Measurements from ENCODE around the gene ASGR2.
"Not testable (repeated sequence)": the region's sequence is repeated elsewhere in the genome, so short reads cannot be mapped to it uniquely, and the experiment has no call there.

The ASGR2 gene

DNA sequence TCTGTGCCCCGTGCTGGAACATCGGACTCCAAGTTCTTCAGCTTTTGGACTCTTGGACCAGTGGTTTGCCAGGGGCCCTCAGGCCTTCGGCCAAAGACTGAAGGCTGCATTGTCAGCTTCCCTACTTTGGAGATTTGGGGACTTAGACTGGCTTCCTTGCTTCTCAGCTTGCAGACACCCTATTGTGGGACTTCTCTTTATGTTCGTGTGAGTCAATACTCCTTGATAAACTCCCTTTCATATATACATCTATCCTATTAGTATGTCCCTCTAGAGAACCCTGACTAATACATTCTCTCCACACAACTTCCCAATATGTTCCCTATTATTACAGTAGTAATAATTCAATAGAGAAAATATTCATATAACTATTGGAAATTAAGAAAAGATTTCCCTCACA, 9.2 kb upstream of the ASGR2 start:
- no peak for DNase-seq

- no peak for DNase-seq
Observed at GRCh38 chr17:7122381-7122780, 7.8 kb upstream of the ASGR2 start.

- DNase-seq, result not testable (repeated sequence)
Observed at GRCh38 chr17:7120635-7121034, 6.0 kb upstream of the ASGR2 start.

DNA sequence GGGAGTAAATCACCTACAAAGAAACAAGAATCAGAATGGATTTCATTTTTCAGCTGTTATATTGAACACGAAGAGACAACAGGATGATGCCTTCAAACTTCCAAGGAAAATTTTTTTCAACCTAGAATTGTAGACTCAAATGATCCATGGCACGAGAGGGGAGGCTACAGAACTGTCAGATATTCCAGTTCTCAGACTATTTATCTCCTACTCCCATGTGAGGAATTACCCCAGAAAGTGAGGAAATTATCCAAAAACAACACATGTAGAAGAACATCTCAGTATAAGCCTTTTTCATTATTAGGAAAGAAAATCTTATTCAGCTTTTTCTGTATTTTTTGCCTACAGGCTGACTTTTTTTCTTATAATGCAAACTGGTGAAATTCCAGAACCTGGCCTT, 5.5 kb upstream of the ASGR2 start:
- no peak for DNase-seq

DNA sequence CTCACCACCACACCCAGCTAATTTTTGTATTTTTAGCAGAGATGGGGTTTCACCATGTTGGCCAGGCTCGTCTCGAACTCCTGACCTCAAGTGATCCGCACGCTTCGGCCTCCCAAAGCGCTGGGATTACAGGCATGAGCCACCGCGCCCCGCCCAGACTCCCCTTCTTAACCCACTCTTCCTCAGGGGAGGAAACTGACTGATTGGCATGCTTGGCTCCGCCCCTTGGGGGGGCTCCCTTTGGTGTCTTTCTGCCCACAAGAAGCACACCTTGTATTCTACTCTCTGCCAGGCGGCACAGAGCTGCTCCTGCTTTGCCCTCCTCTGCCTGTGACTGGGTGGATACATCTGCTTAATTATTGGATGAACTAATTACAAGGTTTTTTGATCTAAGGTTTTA, 4.7 kb upstream of the ASGR2 start:
- DNase-seq, result no peak

GRCh38 chr17:7114875-7115614, 423 bp upstream of the ASGR2 start:
- DNase-seq, result no peak

- no peak for DNase-seq
Observed at GRCh38 chr17:7113273-7114071, 1.1 kb downstream of the ASGR2 start.

- no peak for DNase-seq
Observed at GRCh38 chr17:7112510-7113108, 2.0 kb downstream of the ASGR2 start.

- DNase-seq, result no peak
Observed at GRCh38 chr17:7111784-7112509, 2.7 kb downstream of the ASGR2 start.

DNA sequence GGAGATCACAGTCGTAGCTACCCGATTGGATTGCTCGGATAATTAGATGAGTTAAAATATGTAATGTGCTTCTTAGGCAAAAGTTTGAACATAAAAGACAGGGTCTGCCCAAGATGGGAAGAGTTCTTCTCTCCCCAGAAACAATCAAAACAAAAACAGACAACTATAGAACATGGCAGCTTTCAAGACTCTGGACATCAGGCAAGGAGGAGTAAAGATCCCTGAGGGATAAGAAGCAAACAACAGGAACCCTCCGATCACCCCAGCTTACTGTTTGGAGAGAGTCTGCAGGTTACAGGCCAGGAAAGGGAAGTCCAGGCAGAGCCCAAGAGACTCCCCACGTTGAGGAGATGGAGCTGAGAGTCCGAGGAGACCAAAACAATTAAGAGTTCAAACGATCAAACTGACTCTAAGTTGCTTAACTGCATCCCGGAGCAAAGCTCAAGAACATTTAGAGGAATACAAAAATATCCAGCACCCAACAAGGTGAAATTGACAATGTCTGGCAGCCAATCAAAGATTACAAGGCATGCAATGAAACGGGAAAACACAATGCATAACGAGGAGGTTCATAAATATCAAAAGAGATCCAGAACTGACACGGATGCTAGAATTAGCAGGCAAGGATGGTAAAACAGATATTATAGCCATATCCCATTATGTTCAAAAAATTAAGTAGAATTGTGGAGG, 3.9 kb downstream of the ASGR2 start:
- DNase-seq, result no peak

DNA sequence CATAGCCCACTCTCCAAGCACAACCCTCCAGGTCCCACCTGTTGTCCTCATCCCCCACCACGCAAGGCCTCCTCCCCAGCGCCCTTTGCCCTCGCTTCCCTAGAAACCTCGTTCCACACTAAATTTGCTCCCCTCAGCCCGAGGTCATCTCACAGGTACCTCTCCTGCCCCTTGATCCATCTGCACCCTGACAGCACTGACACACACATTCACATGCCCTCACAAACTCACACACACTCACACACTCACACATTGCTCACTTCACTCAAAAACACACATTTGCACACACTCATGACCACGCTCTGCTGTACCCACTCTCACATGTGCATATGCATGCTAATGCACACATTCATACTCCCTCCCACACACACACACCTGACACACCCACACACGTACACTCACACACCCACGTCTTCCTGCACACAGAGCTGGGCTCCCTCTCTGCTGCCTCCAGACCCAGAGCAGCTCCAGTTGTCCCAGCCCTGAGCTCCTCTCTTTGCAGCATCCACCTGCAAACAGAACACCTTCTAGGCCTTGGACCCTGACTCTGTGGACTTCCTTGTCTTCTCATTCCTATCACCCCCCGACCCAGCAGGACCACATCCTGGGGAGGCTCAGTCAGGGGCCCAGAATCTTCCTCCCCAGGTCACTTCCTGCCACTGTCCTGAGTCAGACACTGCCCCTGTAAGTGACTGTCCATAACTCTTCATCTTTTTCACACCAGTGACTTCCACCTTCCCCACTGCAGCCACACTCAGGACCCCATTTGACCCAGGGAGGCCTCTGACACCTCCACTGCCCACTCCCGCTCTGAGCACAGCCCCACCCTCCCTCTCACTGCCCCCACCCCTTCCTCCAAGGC, 4.9 kb downstream of the ASGR2 start:
- no peak for DNase-seq

GRCh38 chr17:7108981-7109380, 5.6 kb downstream of the ASGR2 start:
- no peak for DNase-seq

GRCh38 chr17:7108560-7108925, 6.1 kb downstream of the ASGR2 start:
- no peak for DNase-seq

- no peak for DNase-seq
Observed at GRCh38 chr17:7107795-7108559, 6.6 kb downstream of the ASGR2 start.

GRCh38 chr17:7107012-7107754, 7.4 kb downstream of the ASGR2 start:
- DNase-seq, result no peak

DNA sequence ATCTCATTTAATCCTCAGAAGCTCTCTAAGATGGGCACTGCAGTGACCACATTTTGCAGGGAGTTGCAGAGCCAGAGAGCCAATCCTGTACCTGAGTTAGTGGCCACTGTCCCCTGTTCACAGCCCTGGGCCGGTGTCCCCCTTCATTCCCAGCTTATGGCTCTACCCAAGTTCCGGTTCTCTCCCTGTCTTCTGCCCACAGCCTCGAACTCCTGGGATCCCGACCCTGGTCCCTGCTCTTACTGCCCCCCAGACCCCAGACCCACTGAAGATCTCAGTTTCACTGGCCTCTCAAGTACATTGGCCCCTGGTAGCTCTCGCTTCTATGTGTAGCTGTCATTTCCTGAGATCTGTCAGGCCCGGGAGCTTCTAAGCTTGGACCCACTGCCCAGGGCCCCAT, 12.2 kb downstream of the ASGR2 start:
- no peak for DNase-seq

DNA sequence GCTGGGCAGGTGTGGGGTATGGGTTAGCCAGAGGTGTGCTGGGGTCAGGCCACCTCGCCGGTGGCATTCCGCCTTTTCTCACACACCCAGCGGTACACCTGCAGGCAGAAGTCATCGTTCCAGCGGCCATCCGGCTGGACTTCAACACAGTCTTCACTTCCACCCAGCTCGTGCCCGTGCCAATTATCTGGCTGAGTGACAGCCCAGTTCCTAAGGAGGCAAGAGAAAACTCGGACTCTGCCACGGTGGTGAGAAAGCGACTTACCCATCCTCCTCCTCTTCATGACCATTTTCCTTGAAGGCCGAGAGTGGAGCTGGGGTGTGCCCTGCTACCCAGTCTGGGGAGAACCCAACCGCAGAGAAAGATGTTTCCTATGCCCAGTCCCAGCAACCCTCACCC, 13.1 kb downstream of the ASGR2 start:
- DNase-seq, result no peak

DNA sequence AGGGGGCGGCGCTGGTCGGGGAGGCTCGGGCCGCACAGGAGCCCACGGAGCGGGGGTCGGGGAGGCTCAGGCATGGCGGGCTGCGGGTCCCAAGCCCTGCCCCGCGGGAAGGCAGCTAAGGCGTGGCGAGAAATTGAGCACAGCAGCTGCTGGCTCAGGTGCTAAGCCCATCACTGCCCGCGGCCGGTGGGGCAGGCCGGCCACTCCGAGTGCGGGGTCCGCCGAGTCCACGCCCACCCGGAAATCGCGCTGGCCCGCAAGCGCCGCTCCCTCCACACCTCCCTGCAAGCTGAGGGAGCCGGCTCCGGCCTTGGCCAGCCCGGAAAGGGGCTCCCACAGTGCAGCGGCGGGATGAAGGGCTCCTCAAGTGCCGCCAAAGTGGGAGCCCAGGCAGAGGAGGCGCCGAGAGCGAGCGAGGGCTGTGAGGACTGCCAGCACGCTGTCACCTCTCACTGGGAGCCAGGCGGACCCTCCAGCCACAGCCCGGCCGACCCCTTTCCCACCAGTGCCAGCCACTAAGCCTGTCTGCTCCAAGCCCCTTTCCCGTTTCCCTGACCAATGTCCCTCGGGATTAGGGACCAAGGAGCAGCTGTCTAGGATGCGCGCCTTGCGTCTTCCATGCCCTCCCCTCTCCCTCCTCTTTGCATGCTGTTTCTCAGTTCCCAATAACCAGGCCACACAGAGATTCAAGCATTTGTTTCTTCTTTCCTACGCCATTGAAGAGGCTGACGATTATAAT, 13.8 kb downstream of the ASGR2 start:
- DNase-seq, result not testable (repeated sequence)

- DNase-seq, result no peak
Observed at GRCh38 chr17:7098802-7099459, 15.7 kb downstream of the ASGR2 start.

Data from activated CD4-positive, alpha-beta T cell treated with anti-CD3 and anti-CD28 coated beads, Interleukin-10, Interleukin-2, amounts not matched to agents 100 ng/mL and 50 ng/mL, durations not matched to agents 16 hours and 8 hours (primary cell).